GF-D8 (cell line): ENCODE results near the gene TTBK1.

ENCODE experiments used
- DNase-seq: peaks from one replicate; lab custom pipeline; 2025; lab: John Stamatoyannopoulos, UW

TTBK1 gene

GRCh38 chr6:43242908-43243663 lies at the start of gene TTBK1:
TTBK1 (plus strand) TSS chr6:43243481; CDS start chr6:43246661, 3,180 bp downstream.
- no peak for DNase-seq

GRCh38 chr6:43193929-43194328 lies 49.4 kb upstream of the TTBK1 start:
- DNase-seq = no peak

GRCh38 chr6:43196337-43196736 lies 46.9 kb upstream of the TTBK1 start:
- no peak for DNase-seq

- DNase-seq = no peak
Observed at GRCh38 chr6:43199912-43200311, 43.4 kb upstream of the TTBK1 start.

GRCh38 chr6:43200541-43200940 lies 42.7 kb upstream of the TTBK1 start:
- DNase-seq = no peak

- DNase-seq = no peak
Observed at GRCh38 chr6:43202451-43202850, 40.8 kb upstream of the TTBK1 start.

- DNase-seq = no peak
Observed at GRCh38 chr6:43203029-43203717, 40.1 kb upstream of the TTBK1 start.

- DNase-seq = no peak
Observed at GRCh38 chr6:43203718-43204095, 39.6 kb upstream of the TTBK1 start.

- no peak for DNase-seq
Observed at GRCh38 chr6:43204271-43205105, 38.8 kb upstream of the TTBK1 start.

- DNase-seq = no peak
Observed at GRCh38 chr6:43205849-43206248, 37.4 kb upstream of the TTBK1 start.

- DNase-seq = no peak
Observed at GRCh38 chr6:43207286-43207685, 36.0 kb upstream of the TTBK1 start.

- no peak for DNase-seq
Observed at GRCh38 chr6:43211955-43212354, 31.3 kb upstream of the TTBK1 start.

- no peak for DNase-seq
Observed at GRCh38 chr6:43213431-43213830, 29.9 kb upstream of the TTBK1 start.

GRCh38 chr6:43215066-43215465 lies 28.2 kb upstream of the TTBK1 start:
- no peak for DNase-seq

GRCh38 chr6:43216200-43216599 lies 27.1 kb upstream of the TTBK1 start:
- no peak for DNase-seq

GRCh38 chr6:43217351-43217750 lies 25.9 kb upstream of the TTBK1 start:
- DNase-seq = no peak

GRCh38 chr6:43219119-43219518 lies 24.2 kb upstream of the TTBK1 start:
- no peak for DNase-seq

- no peak for DNase-seq
Observed at GRCh38 chr6:43219814-43220213, 23.5 kb upstream of the TTBK1 start.

- DNase-seq = no peak
Observed at GRCh38 chr6:43220439-43220951, 22.8 kb upstream of the TTBK1 start.

- no peak for DNase-seq
Observed at GRCh38 chr6:43221046-43221972, 22.0 kb upstream of the TTBK1 start.

- DNase-seq = no peak
Observed at GRCh38 chr6:43222418-43223059, 20.7 kb upstream of the TTBK1 start.
